Peyer's patch (tissue), 4 donors: ENCODE data around the gene TRIP10. TPM values are rescaled to one million over a fixed set of nuclear protein-coding genes. Genes with fewer than 3 reads are reported as not detected.
"Not testable (repeated sequence)": the region's sequence is repeated elsewhere in the genome, so short reads cannot be mapped to it uniquely, and the experiment has no call there.

Experiments
- DNase-seq, 3 donors: peaks; one replicate each; pipeline ENCODE4 v3.0.0-alpha.2; 2017 to 2019
- H3K27ac ChIP-seq, 4 donors: fragments of 200-600 bp; sonication (generic); one replicate each; pipeline ENCODE4 v1.5.1; 2016 to 2019
- H3K27me3 ChIP-seq, 2 donors: fragments of 200-600 bp; sonication (generic); one replicate each; pipeline ENCODE4 v1.5.1; 2019
- H3K36me3 ChIP-seq, 3 donors: fragments of 200-600 bp; sonication (generic); one replicate each; pipeline ENCODE4 v1.5.1; 2016 to 2019
- H3K4me1 ChIP-seq, 4 donors: fragments of 200-600 bp; sonication (generic); one replicate each; pipeline ENCODE4 v1.5.1; 2016 to 2019
- H3K4me3 ChIP-seq, 4 donors: fragments of 200-600 bp; sonication (generic); 1 replicate in 3 of 4; 2 replicates in 1 of 4; pipeline ENCODE4 v1.5.1; 2016 to 2019; ENCODE audit warnings: mild to moderate bottlenecking in 1 of 4
- H3K9me3 ChIP-seq, 4 donors: fragments of 200-600 bp; sonication (generic); one replicate each; pipeline ENCODE4 v1.5.1; 2016 to 2019; ENCODE audit warnings: mild to moderate bottlenecking in 1 of 4
- CTCF ChIP-seq, 6 experiments: fragments of 450-650 bp in 4 of 6; fragments of 200-600 bp in 2 of 6; sonication (generic) in 1 of 6; IDR thresholded peaks; one replicate each; pipeline ENCODE4 v1.5.1; 2017 to 2019; ENCODE audit warnings: antibody characterized with exemption in 6 of 6, mild to moderate bottlenecking in 3 of 6, moderate library complexity in 1 of 6
- POLR2A ChIP-seq, 2 donors: fragments of 450-650 bp; IDR thresholded peaks; one replicate each; pipeline ENCODE4 v1.5.1; 2017; ENCODE audit warnings: antibody characterized with exemption in 2 of 2, mild to moderate bottlenecking in 2 of 2, moderate library complexity in 2 of 2
- total RNA-seq, 4 donors: library from RNA; depleted of rRNA; stranded (reverse); fragments of >200 nt; gene quantifications; one replicate each; pipeline ENCODE4 v1.1.0, GENCODE V29; 2016

The TRIP10 gene
- total RNA-seq, 4 donors from 2014 or later = 30.1 to 314 (median 81.5) TPM

- DNase-seq = no peak
- no peak overlapping the region for H3K27ac ChIP-seq
- H3K36me3 ChIP-seq = no peaks in the 10 kb centered on the region
- no peak overlapping the region for H3K4me3 ChIP-seq
- H3K27me3 ChIP-seq = no peaks in the 10 kb centered on the region
- H3K4me1 ChIP-seq = peaks cover 0 to 9% (median 3%) of the 10 kb centered on the region in 4 donors
- TF ChIP-seq CTCF (IDR thresholded peaks at IDR 0.05) (no peak), POLR2A (IDR thresholded peaks at IDR 0.05) (no peak)
- H3K9me3 ChIP-seq = peaks cover 0 to 7% (median 0%) of the 10 kb centered on the region in 4 donors
Observed at GRCh38 chr19:6797646-6798045, 58.2 kb downstream of the TRIP10 start.

- H3K9me3 ChIP-seq, H3K36me3 ChIP-seq, H3K27me3 ChIP-seq, H3K4me3 ChIP-seq: not testable (repeated sequence)
- DNase-seq = peak in 1 of 3 donors; percentile 29
- H3K27ac ChIP-seq = peak overlapping the region in 1 of 4 donors; percentile 94
- peaks cover 0 to 12% (median 4%) of the 10 kb centered on the region in 4 donors for H3K4me1 ChIP-seq
Observed at GRCh38 chr19:6800160-6800790, 60.8 kb downstream of the TRIP10 start.

- Histone ChIP-seq H3K27me3 (no peaks in the 10 kb centered on the region), H3K9me3 (no peaks in the 10 kb centered on the region), H3K4me1 (peaks cover 0 to 12% (median 4%) of the 10 kb centered on the region in 4 donors), H3K27ac (peak overlapping the region; percentile 47 to 94 (median 69)), H3K4me3 (peak overlapping the region; percentile 33 to 49 (median 42)), H3K36me3 (no peaks in the 10 kb centered on the region)
- DNase-seq = no peak
- TF ChIP-seq CTCF (IDR thresholded peaks at IDR 0.05) (no peak), POLR2A (IDR thresholded peaks at IDR 0.05) (no peak)
Observed at GRCh38 chr19:6800991-6801484, 61.6 kb downstream of the TRIP10 start.

Other genes with a start within 250 kb of the TRIP10 start
- gene TUBB4A, start 237.4 kb upstream of the TRIP10 start, total RNA-seq = 1 to 10 TPM in 1 of 4 donors, under 1 TPM in 1, not detected in 2; 0.54 to 1.6 TPM
- under 1 TPM in 2 of 4 donors, not detected in 2; 0.53 to 0.95 TPM for gene TNFSF9, start 208.7 kb upstream of the TRIP10 start, total RNA-seq
- not detected for gene CD70, start 148.5 kb upstream of the TRIP10 start, total RNA-seq
- gene TNFSF14, start 69.5 kb upstream of the TRIP10 start, total RNA-seq = 1 to 10 TPM; 1.7 to 2.7 (median 2.1) TPM
- gene C3, start 19.0 kb upstream of the TRIP10 start, total RNA-seq = 100 to 1,000 TPM in 3 of 4 donors, 10 to 100 TPM in 1; 89.1 to 548 (median 264) TPM
- 100 to 1,000 TPM in 1 of 4 donors, 10 to 100 TPM in 3; 54.5 to 133 (median 92.2) TPM for gene GPR108, start 2.1 kb upstream of the TRIP10 start, total RNA-seq
- gene SH2D3A, start 27.8 kb downstream of the TRIP10 start, total RNA-seq = 100 to 1,000 TPM in 1 of 4 donors, 10 to 100 TPM in 3; 43.7 to 127 (median 91.9) TPM
- 10 to 100 TPM in 1 of 4 donors, 1 to 10 TPM in 3; 7.0 to 57.8 (median 7.7) TPM for gene VAV1, start 33.0 kb downstream of the TRIP10 start, total RNA-seq
- 1 to 10 TPM in 1 of 4 donors, not detected in 3; 1.7 TPM for gene ADGRE1, start 147.9 kb downstream of the TRIP10 start, total RNA-seq